ENCODE results near the gene ASGR2.
A peak's percentile ranks its signal among the peaks of the same experiment; 100 is the strongest.
"Not testable (repeated sequence)": the region's sequence is repeated elsewhere in the genome, so short reads cannot be mapped to it uniquely, and the experiment has no call there.

ASGR2 gene

DNA sequence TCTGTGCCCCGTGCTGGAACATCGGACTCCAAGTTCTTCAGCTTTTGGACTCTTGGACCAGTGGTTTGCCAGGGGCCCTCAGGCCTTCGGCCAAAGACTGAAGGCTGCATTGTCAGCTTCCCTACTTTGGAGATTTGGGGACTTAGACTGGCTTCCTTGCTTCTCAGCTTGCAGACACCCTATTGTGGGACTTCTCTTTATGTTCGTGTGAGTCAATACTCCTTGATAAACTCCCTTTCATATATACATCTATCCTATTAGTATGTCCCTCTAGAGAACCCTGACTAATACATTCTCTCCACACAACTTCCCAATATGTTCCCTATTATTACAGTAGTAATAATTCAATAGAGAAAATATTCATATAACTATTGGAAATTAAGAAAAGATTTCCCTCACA, 9.2 kb upstream of the ASGR2 start:
- DNase-seq = no peak

DNA sequence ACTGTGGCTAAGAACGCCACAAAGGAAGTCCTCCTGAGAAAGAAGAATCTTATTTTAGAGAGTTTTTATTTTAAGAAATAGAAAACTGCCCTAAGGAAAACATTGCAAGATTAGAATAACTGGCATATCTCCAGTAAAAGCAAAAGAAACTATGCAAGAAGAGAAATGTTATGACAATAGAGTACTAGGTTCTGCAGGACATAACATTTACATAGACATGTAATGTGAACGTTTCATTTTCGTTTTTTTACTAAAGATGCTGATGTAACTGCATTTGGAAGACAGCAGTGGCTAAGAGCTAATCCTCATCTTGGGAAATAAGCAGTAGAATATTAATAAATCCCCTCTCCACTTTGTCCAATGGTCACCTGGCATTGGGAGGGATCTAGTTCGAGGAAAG, 7.8 kb upstream of the ASGR2 start:
- DNase-seq = no peak

DNA sequence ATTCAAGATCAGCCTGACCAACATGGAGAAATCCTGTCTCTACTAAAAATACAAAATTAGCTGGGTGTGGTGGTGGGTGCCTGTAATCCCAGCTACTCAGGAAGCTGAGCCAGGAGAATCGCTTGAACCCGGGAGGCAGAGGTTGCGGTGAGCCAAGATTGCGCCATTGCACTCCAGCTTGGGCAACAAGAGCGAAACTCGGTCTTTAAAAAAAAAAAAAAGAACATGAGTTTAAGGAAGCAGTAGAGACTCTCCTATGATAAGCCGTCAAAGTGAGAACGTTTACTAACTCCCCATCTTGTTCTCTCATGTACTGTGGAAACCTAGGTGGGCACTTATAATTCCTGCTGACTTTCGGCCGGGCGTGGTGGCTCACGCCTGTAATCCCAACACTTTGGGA, 6.0 kb upstream of the ASGR2 start:
- not testable (repeated sequence) for DNase-seq

DNA sequence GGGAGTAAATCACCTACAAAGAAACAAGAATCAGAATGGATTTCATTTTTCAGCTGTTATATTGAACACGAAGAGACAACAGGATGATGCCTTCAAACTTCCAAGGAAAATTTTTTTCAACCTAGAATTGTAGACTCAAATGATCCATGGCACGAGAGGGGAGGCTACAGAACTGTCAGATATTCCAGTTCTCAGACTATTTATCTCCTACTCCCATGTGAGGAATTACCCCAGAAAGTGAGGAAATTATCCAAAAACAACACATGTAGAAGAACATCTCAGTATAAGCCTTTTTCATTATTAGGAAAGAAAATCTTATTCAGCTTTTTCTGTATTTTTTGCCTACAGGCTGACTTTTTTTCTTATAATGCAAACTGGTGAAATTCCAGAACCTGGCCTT, 5.5 kb upstream of the ASGR2 start:
- DNase-seq = no peak

DNA sequence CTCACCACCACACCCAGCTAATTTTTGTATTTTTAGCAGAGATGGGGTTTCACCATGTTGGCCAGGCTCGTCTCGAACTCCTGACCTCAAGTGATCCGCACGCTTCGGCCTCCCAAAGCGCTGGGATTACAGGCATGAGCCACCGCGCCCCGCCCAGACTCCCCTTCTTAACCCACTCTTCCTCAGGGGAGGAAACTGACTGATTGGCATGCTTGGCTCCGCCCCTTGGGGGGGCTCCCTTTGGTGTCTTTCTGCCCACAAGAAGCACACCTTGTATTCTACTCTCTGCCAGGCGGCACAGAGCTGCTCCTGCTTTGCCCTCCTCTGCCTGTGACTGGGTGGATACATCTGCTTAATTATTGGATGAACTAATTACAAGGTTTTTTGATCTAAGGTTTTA, 4.7 kb upstream of the ASGR2 start:
- DNase-seq = no peak

DNA sequence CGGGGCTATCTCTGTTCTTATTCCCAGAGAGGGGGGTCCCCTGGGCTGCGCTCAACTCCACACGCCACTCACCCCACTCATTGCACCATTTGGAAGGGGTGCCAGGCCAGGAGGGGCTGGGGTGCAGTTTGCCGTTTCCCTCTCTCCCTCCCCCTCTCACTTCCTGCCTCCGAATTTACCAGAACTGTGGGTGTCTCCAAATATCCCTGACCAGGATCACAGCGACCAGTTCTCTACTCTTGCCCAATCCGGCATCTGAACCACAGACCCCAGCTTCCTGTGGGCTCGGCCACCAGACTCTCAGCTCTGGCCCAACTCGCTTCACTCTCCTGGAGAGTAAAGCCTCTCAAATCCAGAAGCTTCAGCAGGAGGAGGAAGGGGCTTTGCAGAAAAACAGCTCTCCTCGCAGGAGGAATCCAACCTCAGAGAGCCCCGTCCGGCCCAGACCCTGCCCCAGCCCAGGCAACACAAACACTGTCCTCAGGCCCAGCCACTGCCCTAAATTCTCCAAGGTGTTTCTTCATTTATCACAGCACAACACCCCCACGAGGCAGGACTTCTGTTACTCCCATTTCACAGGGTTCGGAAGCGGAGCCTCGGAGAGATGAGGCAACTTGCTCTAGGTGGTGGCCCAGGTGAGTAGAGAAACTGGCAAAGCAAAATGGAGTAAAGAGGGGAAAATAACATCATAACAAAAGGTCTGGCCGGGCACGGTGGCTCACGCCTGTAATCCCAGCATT, 423 bp upstream of the ASGR2 start:
- no peak for DNase-seq

DNA sequence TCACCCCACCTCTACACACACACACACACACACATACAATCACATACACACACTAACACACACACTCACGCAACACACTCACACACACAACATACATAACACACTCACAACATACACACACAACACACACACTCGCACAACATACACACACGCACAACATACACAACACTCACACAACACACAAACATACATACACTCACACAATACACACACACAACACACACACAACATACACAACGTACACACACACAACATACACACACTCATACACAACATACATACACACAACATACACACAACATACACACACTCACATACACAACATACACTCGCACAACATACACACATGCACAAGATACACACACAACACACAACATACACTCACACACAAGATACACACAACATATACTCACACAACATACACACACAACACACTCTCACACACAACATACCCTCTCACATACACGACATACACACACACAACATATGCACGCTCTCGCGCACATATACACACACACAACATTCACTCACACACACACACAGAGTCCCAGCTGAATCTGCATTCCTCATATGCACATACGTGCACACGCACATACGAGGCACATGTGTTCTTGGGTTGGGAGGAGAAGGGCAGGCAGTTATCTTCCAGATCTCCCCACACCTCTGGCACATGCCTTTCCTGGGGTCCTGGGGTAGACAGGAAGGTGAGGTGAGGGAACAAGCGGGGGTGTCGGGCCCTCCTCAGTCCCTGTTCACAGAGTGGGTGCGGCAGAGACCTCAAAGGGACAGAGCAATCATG, 1.1 kb downstream of the ASGR2 start:
- DNase-seq = no peak

DNA sequence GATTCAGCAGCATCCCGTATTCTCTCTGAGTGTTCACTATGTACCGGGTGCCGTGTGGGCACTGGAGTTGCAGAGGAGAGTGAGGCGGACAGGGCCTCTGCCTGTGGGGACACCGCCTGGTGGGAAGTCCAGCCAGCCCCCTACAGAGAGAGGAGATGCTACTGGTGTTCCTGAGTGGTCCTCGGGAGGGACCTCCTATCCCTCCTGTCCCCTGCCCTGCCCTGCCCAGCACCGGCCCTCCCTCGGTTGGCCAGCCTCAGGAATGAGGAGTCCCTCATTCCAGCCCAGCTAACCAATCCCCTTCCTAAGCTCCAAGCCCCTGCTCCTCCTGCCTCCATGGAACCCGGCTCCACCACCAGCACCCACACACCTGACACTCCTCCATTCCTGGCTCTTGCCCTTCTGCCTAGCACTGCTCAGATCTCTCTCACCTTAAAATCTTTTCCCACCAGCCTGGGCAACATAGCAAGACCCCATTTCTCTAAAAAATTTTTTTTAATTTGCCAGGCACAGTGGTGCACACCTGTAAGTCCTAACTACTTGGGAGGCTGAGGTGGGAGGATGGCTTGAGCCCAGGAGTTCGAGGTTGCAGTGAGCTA, 2.0 kb downstream of the ASGR2 start:
- DNase-seq = no peak

DNA sequence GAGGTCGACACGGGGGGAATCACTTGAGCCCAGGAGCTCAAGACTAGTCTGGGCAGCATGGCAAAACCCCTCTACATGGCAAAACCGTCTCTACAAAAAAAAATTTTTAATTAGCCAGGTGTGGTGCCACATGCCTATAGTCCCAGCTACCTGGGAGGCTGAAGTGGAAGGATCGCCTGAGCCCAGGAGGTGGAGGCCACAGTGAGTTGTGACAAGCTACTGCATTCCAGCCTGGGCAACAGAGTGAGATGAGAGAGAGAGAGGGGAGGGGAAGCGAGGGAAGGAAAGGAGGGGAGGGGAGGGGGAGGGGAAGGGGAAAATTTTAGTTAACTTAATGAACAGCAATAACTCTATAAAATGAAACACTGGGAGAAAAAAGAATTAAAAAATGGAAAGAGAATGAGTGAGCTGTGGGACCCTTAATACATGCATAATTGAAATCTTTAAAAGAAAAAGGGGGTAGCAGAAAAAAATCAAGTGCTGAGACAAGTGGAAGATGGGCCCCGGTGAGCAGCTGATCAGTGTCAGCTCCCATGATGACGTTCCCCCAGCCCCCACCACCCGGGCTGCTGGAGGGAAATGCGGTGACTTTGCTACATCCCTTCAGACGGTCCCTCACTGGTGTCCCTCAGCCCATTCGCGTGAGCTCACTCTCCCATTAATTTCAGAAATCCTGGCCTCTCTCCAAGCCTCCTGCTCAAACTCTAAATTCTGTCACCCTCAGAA, 2.7 kb downstream of the ASGR2 start:
- DNase-seq = no peak

DNA sequence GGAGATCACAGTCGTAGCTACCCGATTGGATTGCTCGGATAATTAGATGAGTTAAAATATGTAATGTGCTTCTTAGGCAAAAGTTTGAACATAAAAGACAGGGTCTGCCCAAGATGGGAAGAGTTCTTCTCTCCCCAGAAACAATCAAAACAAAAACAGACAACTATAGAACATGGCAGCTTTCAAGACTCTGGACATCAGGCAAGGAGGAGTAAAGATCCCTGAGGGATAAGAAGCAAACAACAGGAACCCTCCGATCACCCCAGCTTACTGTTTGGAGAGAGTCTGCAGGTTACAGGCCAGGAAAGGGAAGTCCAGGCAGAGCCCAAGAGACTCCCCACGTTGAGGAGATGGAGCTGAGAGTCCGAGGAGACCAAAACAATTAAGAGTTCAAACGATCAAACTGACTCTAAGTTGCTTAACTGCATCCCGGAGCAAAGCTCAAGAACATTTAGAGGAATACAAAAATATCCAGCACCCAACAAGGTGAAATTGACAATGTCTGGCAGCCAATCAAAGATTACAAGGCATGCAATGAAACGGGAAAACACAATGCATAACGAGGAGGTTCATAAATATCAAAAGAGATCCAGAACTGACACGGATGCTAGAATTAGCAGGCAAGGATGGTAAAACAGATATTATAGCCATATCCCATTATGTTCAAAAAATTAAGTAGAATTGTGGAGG, 3.9 kb downstream of the ASGR2 start:
- no peak for DNase-seq

DNA sequence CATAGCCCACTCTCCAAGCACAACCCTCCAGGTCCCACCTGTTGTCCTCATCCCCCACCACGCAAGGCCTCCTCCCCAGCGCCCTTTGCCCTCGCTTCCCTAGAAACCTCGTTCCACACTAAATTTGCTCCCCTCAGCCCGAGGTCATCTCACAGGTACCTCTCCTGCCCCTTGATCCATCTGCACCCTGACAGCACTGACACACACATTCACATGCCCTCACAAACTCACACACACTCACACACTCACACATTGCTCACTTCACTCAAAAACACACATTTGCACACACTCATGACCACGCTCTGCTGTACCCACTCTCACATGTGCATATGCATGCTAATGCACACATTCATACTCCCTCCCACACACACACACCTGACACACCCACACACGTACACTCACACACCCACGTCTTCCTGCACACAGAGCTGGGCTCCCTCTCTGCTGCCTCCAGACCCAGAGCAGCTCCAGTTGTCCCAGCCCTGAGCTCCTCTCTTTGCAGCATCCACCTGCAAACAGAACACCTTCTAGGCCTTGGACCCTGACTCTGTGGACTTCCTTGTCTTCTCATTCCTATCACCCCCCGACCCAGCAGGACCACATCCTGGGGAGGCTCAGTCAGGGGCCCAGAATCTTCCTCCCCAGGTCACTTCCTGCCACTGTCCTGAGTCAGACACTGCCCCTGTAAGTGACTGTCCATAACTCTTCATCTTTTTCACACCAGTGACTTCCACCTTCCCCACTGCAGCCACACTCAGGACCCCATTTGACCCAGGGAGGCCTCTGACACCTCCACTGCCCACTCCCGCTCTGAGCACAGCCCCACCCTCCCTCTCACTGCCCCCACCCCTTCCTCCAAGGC, 4.9 kb downstream of the ASGR2 start:
- DNase-seq = no peak

DNA sequence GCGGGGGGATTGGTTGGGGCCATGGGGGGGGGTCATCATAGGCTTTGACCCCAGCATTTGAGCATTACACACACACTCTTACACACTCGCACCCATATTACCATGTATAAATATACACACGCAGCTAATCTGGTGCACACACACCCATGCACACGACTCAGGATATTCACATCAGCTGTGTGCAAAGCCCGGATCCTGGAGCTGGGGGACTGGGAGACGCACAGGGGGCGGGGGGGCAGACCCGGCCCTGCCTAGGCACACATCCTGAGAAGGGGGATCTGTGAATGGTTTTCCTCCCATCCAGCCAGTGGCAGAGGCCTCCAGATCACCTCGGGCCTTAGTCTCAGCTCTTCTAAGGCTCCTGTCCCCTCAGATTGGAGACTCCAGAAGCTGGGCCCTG, 5.6 kb downstream of the ASGR2 start:
- no peak for DNase-seq

DNA sequence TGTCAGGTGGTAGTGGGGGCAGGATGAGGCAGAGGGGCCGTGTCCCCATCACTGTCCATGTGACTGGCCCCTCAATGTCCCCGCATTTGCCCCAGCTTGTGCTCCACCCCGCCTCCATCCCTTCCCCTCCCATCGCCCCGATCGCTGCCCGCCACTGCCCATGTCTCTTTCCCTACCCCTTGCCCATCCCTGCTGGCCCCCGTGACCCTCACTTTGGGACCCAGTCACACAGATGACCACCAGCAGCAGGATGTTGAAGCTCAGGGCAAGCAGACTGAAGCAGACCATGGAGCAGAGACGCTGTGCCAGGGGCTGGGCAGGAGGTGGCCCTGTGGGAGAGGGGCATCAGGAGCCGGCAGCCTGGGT, 6.1 kb downstream of the ASGR2 start:
- DNase-seq = no peak

DNA sequence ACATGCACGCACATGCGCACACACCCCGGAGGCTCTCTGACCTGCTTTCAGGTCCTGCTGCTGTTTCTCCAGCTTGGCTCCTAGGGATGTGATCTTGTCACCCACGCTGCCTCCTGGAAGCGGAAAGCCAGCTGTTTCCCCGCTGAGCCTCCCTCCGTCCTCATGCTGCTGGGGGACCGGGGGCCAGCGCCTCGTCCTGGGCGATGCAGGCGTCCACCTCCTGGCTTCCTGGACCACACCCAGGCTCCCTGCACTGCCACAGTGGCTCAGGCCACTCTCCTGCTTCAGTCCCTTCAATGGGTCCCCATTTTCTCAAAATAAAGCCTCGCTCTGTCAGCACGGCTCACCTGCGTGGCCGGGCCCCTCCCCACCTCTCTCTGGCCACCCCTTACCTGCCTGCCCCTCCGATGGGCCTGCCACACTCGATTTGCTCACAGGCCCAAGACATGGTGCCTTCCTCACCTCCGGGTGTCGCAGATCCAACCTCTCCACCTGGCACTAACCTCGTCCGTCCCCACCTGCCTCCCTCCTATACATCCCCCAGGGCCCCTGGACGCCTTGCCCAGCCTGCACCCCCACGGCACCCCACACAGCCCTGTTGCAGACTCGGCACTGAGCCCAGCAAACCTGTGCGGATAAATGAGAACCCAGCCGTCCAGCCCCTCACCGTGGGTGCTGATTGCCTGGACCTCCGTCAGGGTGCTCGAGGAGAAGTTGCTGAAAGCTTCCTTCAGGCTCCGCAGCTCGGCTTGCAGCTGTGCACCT, 6.6 kb downstream of the ASGR2 start:
- no peak for DNase-seq

DNA sequence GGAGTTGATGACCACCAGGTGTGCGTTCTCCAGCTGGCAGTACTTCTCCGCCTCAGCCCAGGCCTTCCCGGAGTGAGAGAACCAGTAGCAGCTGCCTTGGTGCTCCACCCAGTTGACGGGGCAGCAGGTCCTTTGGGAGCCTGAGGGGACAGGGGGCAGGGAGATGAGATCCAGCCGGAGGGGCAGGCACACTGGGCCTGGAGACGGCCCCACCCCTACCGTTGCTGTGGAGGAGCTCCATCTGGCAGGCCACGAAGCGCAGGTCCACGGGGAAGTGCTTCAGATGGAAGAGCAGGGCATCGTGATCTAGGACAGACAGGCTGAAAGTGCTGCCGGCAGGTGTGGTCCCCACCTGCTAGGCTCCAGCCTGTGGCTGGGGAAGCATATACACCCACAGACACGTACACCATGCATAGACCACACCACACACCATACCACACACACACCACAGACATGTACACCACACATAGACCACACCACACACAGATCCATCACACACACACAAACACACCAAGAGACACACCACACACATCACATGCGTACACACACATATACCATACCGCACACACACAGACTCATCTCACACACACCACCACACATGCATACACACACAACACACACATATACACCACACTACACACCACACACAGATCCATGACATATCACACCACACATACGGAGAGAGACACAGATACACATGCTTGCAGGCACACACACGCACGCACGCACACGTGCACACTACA, 7.4 kb downstream of the ASGR2 start:
- DNase-seq = peak; percentile 31

DNA sequence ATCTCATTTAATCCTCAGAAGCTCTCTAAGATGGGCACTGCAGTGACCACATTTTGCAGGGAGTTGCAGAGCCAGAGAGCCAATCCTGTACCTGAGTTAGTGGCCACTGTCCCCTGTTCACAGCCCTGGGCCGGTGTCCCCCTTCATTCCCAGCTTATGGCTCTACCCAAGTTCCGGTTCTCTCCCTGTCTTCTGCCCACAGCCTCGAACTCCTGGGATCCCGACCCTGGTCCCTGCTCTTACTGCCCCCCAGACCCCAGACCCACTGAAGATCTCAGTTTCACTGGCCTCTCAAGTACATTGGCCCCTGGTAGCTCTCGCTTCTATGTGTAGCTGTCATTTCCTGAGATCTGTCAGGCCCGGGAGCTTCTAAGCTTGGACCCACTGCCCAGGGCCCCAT, 12.2 kb downstream of the ASGR2 start:
- no peak for DNase-seq

DNA sequence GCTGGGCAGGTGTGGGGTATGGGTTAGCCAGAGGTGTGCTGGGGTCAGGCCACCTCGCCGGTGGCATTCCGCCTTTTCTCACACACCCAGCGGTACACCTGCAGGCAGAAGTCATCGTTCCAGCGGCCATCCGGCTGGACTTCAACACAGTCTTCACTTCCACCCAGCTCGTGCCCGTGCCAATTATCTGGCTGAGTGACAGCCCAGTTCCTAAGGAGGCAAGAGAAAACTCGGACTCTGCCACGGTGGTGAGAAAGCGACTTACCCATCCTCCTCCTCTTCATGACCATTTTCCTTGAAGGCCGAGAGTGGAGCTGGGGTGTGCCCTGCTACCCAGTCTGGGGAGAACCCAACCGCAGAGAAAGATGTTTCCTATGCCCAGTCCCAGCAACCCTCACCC, 13.1 kb downstream of the ASGR2 start:
- no peak for DNase-seq

DNA sequence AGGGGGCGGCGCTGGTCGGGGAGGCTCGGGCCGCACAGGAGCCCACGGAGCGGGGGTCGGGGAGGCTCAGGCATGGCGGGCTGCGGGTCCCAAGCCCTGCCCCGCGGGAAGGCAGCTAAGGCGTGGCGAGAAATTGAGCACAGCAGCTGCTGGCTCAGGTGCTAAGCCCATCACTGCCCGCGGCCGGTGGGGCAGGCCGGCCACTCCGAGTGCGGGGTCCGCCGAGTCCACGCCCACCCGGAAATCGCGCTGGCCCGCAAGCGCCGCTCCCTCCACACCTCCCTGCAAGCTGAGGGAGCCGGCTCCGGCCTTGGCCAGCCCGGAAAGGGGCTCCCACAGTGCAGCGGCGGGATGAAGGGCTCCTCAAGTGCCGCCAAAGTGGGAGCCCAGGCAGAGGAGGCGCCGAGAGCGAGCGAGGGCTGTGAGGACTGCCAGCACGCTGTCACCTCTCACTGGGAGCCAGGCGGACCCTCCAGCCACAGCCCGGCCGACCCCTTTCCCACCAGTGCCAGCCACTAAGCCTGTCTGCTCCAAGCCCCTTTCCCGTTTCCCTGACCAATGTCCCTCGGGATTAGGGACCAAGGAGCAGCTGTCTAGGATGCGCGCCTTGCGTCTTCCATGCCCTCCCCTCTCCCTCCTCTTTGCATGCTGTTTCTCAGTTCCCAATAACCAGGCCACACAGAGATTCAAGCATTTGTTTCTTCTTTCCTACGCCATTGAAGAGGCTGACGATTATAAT, 13.8 kb downstream of the ASGR2 start:
- not testable (repeated sequence) for DNase-seq

DNA sequence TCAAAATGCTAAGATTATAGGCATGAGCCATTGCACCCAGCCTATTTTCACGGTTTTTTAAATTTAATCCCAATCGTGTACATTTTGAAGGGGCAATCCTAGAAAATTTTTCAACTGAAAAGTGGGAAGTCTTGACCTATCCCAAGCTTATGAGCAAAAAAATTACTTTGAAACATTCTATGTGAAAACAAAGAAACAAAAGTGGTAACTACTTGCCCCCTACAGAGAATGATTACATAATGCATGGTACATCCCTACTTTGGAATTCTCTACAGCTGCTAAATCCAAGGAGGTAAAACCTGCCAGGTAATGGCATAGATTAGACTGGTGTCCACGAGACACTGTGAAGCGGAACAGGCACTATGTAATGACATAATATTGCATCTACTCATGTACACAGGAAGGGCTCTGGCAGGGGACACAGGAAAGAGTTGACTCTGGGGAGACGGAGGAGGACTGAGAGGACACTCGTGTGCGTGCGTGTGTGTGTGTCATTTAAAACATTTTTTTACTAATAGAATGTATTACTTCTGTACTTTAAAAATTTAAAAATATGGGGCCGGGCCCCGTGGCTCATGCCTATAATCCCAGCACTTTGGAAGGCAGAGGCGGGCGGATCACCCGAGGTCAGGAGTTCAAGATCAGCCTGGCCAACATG, 15.7 kb downstream of the ASGR2 start:
- no peak for DNase-seq

All from COR-L47 (cell line).